HG03280 (cell line): ENCODE data around the gene ADGRE1.

Experiments used
- ATAC-seq: cut with Tn5 transposase; IDR thresholded peaks from one replicate; pipeline ENCODE4 v1.9.1; 2021; ENCODE audit warnings: mild to moderate bottlenecking, moderate library complexity; ENCODE audit not compliant: unreplicated experiment

The ADGRE1 gene

GRCh38 chr19:6955082-6955481, 67.7 kb downstream of the ADGRE1 start:
- no peak for ATAC-seq

- no peak for ATAC-seq
Observed at GRCh38 chr19:6956573-6956972, 69.2 kb downstream of the ADGRE1 start.

GRCh38 chr19:6958791-6959190, 71.4 kb downstream of the ADGRE1 start:
- no peak for ATAC-seq

GRCh38 chr19:6963244-6963852, 76.0 kb downstream of the ADGRE1 start:
- ATAC-seq: no peak

- no peak for ATAC-seq
Observed at GRCh38 chr19:6963937-6964336, 76.6 kb downstream of the ADGRE1 start.

GRCh38 chr19:6967967-6968366, 80.6 kb downstream of the ADGRE1 start:
- no peak for ATAC-seq

- no peak for ATAC-seq
Observed at GRCh38 chr19:6969490-6969889, 82.1 kb downstream of the ADGRE1 start.

GRCh38 chr19:6970021-6970420, 82.6 kb downstream of the ADGRE1 start:
- no peak for ATAC-seq

GRCh38 chr19:6970443-6970842, 83.1 kb downstream of the ADGRE1 start:
- ATAC-seq: no peak

- ATAC-seq: no peak
Observed at GRCh38 chr19:6971366-6971765, 84.0 kb downstream of the ADGRE1 start.

- no peak for ATAC-seq
Observed at GRCh38 chr19:6976197-6976596, 88.8 kb downstream of the ADGRE1 start.

GRCh38 chr19:6979399-6979798, 92.0 kb downstream of the ADGRE1 start:
- ATAC-seq: no peak

GRCh38 chr19:6983448-6983847, 96.1 kb downstream of the ADGRE1 start:
- ATAC-seq: no peak

- no peak for ATAC-seq
Observed at GRCh38 chr19:6987850-6988249, 100.5 kb downstream of the ADGRE1 start.

GRCh38 chr19:6988257-6988656, 100.9 kb downstream of the ADGRE1 start:
- no peak for ATAC-seq
